ENCODE measurements around the gene FOXJ1. TPM values are rescaled to one million over a fixed set of nuclear protein-coding genes. Genes with fewer than 3 reads are reported as not detected.

FOXJ1 gene
- total RNA-seq, 1 experiment from 2014 or later = not detected

DNA sequence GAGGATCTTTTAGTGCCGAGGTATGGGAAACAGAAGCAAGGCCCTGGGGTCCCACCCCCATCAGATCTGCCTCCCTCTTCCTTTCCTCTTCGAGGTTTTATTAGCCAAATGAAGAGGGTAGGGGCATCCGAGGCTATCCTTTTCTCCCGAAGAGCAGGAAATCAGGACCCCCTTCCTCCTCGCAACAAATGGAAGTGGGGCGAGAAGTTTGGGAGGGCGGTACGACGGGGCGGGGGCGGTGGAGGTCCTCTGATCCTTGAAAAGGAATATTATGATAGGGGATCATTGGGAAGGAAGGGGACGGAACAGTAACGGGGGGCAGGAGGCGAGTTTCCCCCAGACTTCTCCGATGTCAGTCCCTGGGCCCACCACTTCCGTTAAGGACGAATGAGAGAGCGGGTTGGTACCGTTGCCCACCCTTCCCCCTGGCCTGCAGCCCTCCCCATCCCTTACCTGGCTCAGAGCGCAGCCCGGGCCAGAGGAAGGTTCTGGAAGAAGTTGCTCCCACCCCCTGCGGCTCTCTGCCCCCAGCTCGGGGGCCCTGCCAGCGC, 309 bp downstream of the FOXJ1 start:
- no peak for DNase-seq (ENCODE audit: low read depth)

- DNase-seq (ENCODE audit: low read depth) = no peak
These were observed 1.0 kb downstream of the FOXJ1 start for GRCh38 chr17:76139801-76140660.

DNA sequence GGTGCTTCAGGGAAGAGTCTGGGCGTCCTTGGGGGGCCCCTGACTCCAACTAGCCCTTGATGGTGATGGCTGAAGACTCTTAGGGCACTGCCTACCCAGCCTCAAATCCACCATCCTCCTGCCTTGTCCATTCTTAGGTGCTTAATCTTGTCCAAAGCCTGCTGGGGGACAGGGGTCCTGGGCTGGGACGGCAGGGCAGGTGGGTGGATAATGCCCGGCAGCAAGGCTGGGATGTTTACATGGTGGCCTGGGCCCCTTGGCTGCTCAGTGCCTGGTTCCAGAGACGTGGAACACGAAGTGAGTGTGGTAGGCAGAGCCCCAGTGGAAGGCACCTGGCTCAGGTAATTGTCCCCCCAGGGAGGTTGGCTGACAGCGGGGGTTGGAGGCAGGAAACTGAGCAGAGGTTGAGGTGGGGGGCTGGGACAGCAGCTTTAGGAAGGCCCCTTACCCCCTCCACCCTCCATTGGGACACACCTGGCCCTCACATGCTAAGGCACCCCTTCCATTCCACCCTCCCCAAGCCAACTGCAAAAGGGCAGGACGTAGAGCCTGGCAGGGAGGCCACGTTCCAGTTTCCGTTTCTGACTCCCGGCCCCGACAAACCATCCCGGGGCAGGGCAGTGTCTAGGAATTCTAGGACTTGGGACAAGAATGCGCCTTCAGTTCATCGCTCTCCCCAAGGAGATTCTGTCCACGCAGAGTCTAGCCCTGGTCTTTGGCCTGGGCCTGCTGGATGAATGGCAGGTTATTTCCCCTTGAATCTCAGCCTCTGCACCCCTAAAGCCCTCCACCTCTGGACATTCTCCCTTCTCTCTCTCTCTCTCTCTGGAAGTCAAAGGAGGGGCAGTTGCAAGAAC, 1.9 kb downstream of the FOXJ1 start:
- no peak for DNase-seq (ENCODE audit: low read depth)

DNA sequence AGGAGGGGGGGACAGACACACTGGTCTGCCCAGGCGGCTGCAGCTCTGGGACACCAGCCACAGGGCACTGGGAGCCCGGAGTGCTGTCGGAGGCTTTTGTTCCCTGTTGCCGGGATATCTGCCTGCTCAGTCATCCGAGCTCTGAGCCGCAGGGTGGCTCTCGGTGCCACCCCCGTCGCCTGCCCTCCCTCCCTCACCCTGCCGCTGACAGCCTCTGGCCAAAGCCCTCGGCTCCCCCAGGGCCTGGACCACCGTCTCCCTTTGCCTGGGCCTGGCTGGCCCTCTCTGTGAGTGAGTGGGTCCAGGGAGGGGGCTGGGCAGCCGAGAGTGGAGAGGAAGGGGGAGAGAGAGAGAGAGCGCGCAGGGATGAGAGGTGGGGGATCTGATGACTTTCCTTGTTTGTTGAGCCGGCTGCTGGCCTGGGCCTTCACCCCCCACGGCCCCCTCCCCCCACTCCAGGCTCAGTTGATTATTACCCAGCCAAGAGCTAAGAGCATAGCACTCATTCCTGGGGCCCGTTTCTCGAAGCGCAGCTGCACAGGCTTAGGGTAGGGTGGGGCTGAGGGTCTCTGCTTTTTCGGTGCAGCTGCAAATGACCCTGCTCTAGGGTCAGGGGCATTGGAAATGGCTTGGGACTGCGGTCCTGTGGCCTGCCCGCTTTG, 2.7 kb downstream of the FOXJ1 start:
- peak; percentile 38 for DNase-seq (ENCODE audit: low read depth)

DNA sequence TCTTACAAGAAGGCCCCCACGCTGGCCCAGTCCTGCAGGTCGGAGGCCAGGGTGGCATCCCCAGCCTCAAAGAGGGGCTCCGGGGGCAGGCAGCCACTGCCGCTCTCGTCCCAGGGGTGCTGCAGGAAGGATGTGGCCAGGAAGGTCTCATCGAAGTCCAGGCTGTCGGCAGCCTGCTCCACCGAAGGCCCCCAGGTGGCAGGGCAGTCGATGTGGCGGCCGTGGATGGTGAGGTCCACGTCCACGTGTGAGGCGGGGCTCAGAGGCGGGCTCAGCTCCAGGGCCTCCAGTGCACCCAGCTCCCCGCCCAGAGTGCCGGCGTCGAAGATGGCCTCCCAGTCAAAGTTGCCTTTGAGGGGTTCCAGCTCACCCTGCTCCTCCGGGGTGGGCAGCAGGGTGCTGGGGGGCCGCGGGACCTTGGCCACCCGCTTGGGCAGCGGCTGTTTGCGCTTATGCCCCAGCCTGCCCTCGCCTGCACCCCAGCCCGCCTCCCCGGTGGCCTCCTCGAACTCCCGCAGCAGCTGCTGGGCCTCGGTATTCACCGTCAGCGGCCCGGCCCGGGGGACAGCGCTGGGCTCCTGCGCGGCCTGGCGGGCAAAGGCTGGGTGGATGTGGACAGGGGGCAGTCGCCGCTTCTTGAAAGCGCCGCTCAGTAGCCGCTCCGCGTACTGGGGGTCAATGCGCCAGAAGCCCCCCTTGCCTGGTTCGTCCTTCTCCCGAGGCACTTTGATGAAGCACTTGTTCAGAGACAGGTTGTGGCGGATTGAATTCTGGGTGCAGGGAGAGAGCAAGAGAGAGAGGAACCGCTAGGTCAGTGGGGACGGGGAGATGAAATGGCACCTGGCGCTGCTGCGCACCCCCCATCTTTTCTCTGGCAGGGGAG, 3.5 kb downstream of the FOXJ1 start:
- no peak for DNase-seq (ENCODE audit: low read depth)

GRCh38 chr17:76137001-76137350, 4.1 kb downstream of the FOXJ1 start:
- DNase-seq (ENCODE audit: low read depth) = no peak

DNA sequence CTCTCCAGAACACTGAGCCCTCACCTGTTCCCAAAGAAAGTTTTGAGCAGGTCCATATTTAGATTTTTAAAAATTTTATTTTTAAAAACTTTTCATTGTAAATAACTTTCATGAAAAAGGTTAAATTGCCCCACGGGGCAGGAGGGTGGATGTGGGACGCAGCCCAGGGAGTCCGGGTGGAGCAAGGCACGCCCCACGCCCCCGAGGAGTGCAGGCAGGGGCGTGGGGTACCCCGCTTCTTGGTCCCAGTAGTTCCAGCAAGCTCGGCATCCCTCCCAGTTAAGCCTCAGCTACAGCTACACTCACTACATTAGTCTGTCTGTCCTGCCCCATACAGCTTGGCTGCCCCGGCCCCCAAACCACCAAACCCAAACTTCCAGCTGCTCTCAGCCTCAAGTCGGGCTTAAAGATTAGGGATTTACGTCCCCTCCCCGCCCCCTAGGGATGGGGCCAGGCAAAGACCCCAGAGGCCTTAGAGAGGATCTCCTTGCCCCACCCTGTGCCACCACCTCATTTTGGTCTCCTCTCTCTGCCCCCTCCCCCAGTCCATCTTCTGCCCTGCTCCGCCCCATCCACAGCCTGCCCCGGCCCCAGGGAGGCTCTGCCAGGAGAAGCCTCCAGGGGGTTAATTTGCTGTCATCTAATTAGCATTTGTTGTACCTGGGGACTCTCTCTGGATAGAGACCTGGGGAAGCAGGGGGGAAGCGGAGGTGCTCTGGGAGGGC, 4.6 kb downstream of the FOXJ1 start:
- DNase-seq (ENCODE audit: low read depth) = no peak

DNA sequence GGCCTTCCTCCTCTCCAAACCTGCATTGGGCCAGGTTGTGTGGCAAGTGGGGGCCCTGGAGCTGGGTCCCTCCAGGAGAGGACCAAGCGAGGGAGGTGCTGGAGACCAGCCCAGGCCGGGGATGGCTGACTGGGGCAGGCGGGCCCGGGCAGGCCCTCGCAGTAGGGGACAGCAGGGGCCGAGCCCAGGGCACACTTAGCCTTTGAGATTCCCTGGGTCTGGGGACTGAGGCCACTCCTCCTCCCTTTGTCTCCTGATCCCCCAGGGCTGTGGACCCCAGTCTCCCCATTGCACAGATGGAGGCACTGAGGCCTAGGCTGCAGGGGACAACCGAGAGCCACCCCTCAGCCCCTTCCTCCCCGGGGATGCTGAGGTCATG, 5.2 kb downstream of the FOXJ1 start:
- no peak for DNase-seq (ENCODE audit: low read depth)

- DNase-seq (ENCODE audit: low read depth) = no peak
These were observed 5.9 kb downstream of the FOXJ1 start for GRCh38 chr17:76134911-76135809.

DNA sequence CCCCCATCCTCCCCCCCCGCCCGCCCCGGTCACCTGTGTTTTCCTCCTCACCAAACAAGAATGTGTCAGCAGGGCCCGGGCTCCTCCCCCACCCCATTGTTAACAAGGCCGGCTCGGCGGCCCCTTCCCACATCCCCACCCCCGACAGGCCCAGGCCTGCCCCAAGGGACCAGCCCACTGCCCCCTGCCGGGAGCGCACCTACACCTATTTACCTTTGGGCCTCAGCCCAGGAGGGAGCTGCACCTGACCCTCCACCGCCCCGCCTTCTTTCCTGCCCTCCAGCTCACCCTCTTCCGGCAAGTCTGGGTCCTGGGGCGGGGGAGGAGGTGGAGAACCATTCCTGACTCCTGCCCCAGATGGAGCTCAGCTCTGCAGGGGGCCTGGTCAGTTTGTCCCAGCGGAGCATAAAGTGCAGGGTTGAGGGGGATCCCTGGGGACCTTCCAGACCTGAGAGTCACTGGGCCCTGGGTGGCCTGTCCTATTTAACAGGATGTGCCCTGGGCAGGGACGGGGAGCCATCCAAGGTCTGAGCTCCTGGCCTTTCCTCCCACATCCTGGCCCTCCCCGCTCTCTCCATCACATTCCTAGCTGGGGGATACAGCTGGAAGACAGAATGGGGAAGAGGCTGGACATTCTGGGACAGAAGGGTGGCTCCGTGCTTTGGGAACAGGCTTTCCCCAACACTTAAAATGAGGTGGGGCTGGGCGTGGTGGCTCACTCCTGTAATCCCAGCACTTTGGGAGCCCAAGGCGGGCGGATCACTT, 8.3 kb downstream of the FOXJ1 start:
- DNase-seq (ENCODE audit: low read depth) = no peak

DNA sequence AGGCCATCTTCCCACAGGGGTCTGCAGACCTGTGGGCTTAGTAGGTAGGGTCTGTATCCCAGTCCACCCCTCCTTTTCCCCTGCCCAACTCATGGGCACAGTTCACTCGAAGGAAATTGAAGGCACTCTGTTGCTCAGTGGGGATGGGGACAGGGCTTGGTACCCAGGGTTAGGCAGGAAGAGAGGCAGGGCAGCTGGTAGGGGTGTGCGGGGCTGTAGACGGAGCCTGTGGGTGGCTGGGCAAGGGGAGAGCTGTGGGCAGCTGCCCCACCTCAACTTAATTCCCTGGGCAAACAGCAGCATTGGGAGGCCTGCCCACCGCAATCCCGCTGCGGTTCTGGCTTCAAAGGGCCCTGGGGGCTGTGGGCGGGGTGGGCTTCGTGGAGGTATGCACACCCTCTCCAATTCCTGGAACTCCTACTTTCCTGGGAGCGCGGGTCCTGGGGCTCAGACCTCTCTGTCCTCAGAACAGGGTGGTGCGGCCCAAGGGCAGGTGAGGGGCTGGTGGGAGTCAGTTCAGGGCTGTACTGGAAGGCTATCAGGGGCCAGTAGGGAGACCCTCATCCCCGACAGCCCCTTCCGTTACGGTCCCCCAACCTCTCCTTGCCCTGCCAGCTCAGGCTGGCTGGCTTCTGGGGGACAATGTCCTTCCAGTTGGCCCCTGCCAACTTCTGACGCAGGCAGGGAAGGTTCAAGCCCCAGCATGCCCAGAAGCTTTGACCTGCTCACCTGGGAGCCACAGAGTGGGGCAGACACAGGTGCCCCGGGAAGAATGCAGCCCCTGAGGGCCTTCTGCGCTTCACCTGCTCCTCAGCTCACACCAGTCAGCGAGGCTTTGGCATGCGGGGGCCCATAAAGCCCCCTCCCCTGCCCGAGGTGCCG, 9.1 kb downstream of the FOXJ1 start:
- no peak for DNase-seq (ENCODE audit: low read depth)

GRCh38 chr17:76131051-76131691, 9.9 kb downstream of the FOXJ1 start:
- no peak for DNase-seq (ENCODE audit: low read depth)

GRCh38 chr17:76130473-76130872, 10.6 kb downstream of the FOXJ1 start:
- no peak for DNase-seq (ENCODE audit: low read depth)

DNA sequence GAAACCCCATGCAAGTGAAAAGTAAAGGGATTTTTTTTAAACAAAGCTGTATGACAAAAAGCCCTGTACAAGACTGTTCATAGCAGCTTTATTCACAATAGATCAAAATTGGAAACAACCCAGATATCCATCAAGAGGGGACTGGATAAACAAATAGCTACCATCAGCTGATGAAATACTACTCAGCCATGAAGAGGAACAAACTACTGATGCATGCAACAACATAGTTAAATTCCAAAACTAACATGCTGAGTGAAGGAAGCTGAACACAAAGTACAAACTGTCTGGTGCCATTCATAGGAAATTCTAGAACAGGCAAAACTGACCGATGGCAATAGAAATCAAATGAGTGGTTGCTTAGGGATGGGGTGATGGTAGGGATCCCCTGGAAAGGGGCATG, 15.1 kb downstream of the FOXJ1 start:
- no peak for DNase-seq (ENCODE audit: low read depth)

DNA sequence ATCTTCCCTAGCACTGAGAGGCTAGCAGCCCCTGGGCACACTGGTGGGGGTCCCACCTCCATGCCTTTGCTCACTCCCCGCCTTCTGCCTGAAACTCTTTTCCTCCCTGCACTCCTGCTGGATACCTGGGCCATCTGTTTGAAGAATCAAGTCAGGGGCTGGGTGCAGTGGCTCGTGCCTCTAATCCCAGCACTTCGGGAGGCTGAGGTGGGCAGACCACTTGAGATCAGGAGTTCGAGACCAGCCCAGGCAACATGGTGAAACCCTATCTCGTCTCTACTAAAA, 15.7 kb downstream of the FOXJ1 start:
- no peak for DNase-seq (ENCODE audit: low read depth)

GRCh38 chr17:76124582-76125390, 16.3 kb downstream of the FOXJ1 start:
- DNase-seq (ENCODE audit: low read depth) = peak; percentile 13

All from M059J (cell line).